Keratinocyte (primary cell): ENCODE data around the gene IGFLR1. TPM values are rescaled to one million over a fixed set of nuclear protein-coding genes. Genes with fewer than 3 reads are reported as not detected.

Experiments used
- DNase-seq: peaks from one replicate; pipeline ENCODE4 v3.0.0-alpha.2; 2011; ENCODE audit warnings: low read depth, missing footprints, low spot score
- FAIRE-seq: peaks from 2 replicates; lab custom pipeline; 2011; peaks lifted over from hg19 to GRCh38; lab: Jason Lieb, UNC
- H2AFZ ChIP-seq: 2 replicates; pipeline ENCODE4 v1.6.0; 2012; ENCODE audit warnings: low read length, control low read depth, inconsistent platforms; ENCODE audit not compliant: control insufficient read depth
- H3K27ac ChIP-seq: 2 replicates; pipeline ENCODE4 v1.5.1; 2011; ENCODE audit warnings: low read length; ENCODE audit not compliant: control insufficient read depth, insufficient read depth
- H3K27me3 ChIP-seq: 3 replicates; pipeline ENCODE4 v1.6.0; 2011; ENCODE audit warnings: low read length; ENCODE audit not compliant: control insufficient read depth, insufficient read depth; ENCODE audit errors: extremely low read depth
- H3K36me3 ChIP-seq, 2 experiments: 2 replicates in 1 of 2; 3 replicates in 1 of 2; pipeline ENCODE4 v1.5.1; 2011; ENCODE audit warnings: low read length in 2 of 2, mild to moderate bottlenecking in 1 of 2; ENCODE audit not compliant: control insufficient read depth in 2 of 2, insufficient read depth in 2 of 2; ENCODE audit errors: extremely low read depth in 1 of 2
- H3K4me1 ChIP-seq: 3 replicates; pipeline ENCODE4 v1.5.1; 2011; ENCODE audit warnings: low read length; ENCODE audit not compliant: control insufficient read depth, insufficient read depth; ENCODE audit errors: extremely low read depth
- H3K4me2 ChIP-seq: 3 replicates; pipeline ENCODE4 v1.6.0; 2011; ENCODE audit warnings: low read depth, low read length; ENCODE audit not compliant: control insufficient read depth, insufficient read depth; ENCODE audit errors: extremely low read depth
- H3K4me3 ChIP-seq, 3 experiments: fragments of 200-600 bp in 1 of 3; sonication (generic) in 1 of 3; 2 replicates in 2 of 3; 3 replicates in 1 of 3; pipeline ENCODE4 v1.5.1; 2011 to 2016; ENCODE audit warnings: low read length in 3 of 3, mild to moderate bottlenecking in 3 of 3, control low read depth in 2 of 3, inconsistent platforms in 1 of 3, low read depth in 1 of 3, mixed read lengths in 1 of 3, mixed run types in 1 of 3, moderate library complexity in 1 of 3; ENCODE audit not compliant: control insufficient read depth in 2 of 3, insufficient read depth in 2 of 3; ENCODE audit errors: extremely low read depth in 1 of 3
- H3K79me2 ChIP-seq: 2 replicates; pipeline ENCODE4 v1.6.0; 2012; ENCODE audit warnings: low read length; ENCODE audit not compliant: control insufficient read depth, insufficient read depth
- H3K9ac ChIP-seq: 3 replicates; pipeline ENCODE4 v1.6.0; 2011; ENCODE audit warnings: low read length; ENCODE audit not compliant: control insufficient read depth, insufficient read depth; ENCODE audit errors: extremely low read depth
- H3K9me1 ChIP-seq: 3 replicates; pipeline ENCODE4 v1.6.0; 2011; ENCODE audit warnings: low read length; ENCODE audit not compliant: control insufficient read depth, insufficient read depth; ENCODE audit errors: extremely low read depth
- H3K9me3 ChIP-seq: 2 replicates; pipeline ENCODE4 v1.5.1; 2012; ENCODE audit warnings: low read depth, low read length; ENCODE audit not compliant: control insufficient read depth
- H4K20me1 ChIP-seq: 3 replicates; pipeline ENCODE4 v1.6.0; 2011; ENCODE audit warnings: low read length; ENCODE audit not compliant: control insufficient read depth, insufficient read depth; ENCODE audit errors: extremely low read depth
- CTCF ChIP-seq, 3 experiments: IDR thresholded peaks in 1 of 3; conservative IDR thresholded peaks in 1 of 3; optimal IDR thresholded peaks in 1 of 3; 2 replicates in 2 of 3; 3 replicates in 1 of 3; pipeline versions ENCODE3 to v1.5.1; 2011; ENCODE audit warnings: low read length in 3 of 3, mild to moderate bottlenecking in 3 of 3, moderate library complexity in 2 of 3, control low read depth in 1 of 3, inconsistent platforms in 1 of 3; ENCODE audit not compliant: insufficient read depth in 2 of 3; ENCODE audit errors: extremely low read depth in 1 of 3
- EZH2 ChIP-seq: IDR thresholded peaks from one replicate; pipeline ENCODE4 v1.6.1; 2012; ENCODE audit warnings: inconsistent platforms, mild to moderate bottlenecking, low read length, moderate library complexity
- dilution Hi-C: fragments of 300-500 bp; cut with MboI; formaldehyde crosslinking; loops from one replicate; pipeline ENCODE4 v1.7.0; 2020; ENCODE audit warnings: low sequenced_read_pairs; ENCODE audit not compliant: extremely low pct_ligation_motif_present
- polyA plus RNA-seq, 5 experiments: library from polyadenylated mRNA; depleted of rRNA in 3 of 5; stranded (reverse) in 3 of 5; stranded (forward) in 1 of 5; unstranded in 1 of 5; fragments of >200 nt; gene quantifications; 1 replicate in 1 of 5; 2 replicates in 3 of 5; 3 replicates in 1 of 5; pipeline versions ENCODE4 v1.2.1 to v1.2.3, GENCODE V29; 2011 to 2012; ENCODE audit warnings: missing spikeins in 2 of 5, low read depth in 1 of 5, low replicate concordance in 1 of 5

IGFLR1 gene
- polyA plus RNA-seq, 1 donor (not counting 4 experiments of a cell fraction or from before 2014, with no cell fraction given) = 0.34 TPM

- Histone ChIP-seq H3K4me3 (no peak overlapping the region), H3K36me3 (peaks cover 18 to 19% of the 10 kb centered on the region in 2 experiments), H3K9ac (peak overlapping the region; percentile 37), H4K20me1 (no peaks in the 10 kb centered on the region), H3K27me3 (no peaks in the 10 kb centered on the region), H2AFZ (no peak overlapping the region), H3K79me2 (peaks cover 19% of the 10 kb centered on the region), H3K4me2 (peak overlapping the region; percentile 25), H3K9me1 (no peaks in the 10 kb centered on the region), H3K9me3 (no peaks in the 10 kb centered on the region), H3K27ac (no peak overlapping the region), H3K4me1 (peaks cover 23% of the 10 kb centered on the region)
- DNase-seq (no peak), FAIRE-seq (no peak)
- TF ChIP-seq EZH2 (no peak), CTCF (optimal IDR thresholded peaks at IDR 0.05 in 1 of 3, IDR thresholded peaks at IDR 0.05 in 1 of 3, conservative IDR thresholded peaks at IDR 0.05 in 1 of 3; ENCODE audit: extremely low read depth in 1 of 3, insufficient read depth in 2 of 3, low read length in 3 of 3) (no peak)
- dilution Hi-C loops = no loop called here
These were observed 13.5 kb upstream of the IGFLR1 start for GRCh38 chr19:35755550-35756376.

GRCh38 chr19:35755131-35755549 is 12.9 kb upstream of the IGFLR1 start:
- Histone ChIP-seq H4K20me1 (no peaks in the 10 kb centered on the region), H3K79me2 (peaks cover 19% of the 10 kb centered on the region), H2AFZ (no peak overlapping the region), H3K4me1 (peaks cover 23% of the 10 kb centered on the region), H3K9ac (peak overlapping the region; percentile 37), H3K27ac (no peak overlapping the region), H3K9me3 (no peaks in the 10 kb centered on the region), H3K27me3 (no peaks in the 10 kb centered on the region), H3K36me3 (peaks cover 20 to 23% of the 10 kb centered on the region in 2 experiments), H3K4me2 (peak overlapping the region; percentile 25), H3K9me1 (no peaks in the 10 kb centered on the region), H3K4me3 (no peak overlapping the region)
- TF ChIP-seq EZH2 (no peak), CTCF (optimal IDR thresholded peaks at IDR 0.05 in 1 of 3, IDR thresholded peaks at IDR 0.05 in 1 of 3, conservative IDR thresholded peaks at IDR 0.05 in 1 of 3; ENCODE audit: extremely low read depth in 1 of 3, insufficient read depth in 2 of 3, low read length in 3 of 3) (no peak)
- FAIRE-seq (no peak), DNase-seq (no peak)
- dilution Hi-C loops = no loop called here
